Tibial artery (tissue), 4 donors: ENCODE data around the gene EHBP1.

Experiments
- DNase-seq, 2 donors: peaks; one replicate each; pipeline ENCODE4 v3.0.0-alpha.2; 2019
- H3K27ac ChIP-seq, 2 donors: fragments of 200-600 bp; sonication (generic) in 1 of 2; 1 replicate in 1 of 2; 2 replicates in 1 of 2; pipeline ENCODE4 v1.5.1; 2018 to 2019; ENCODE audit warnings: mild to moderate bottlenecking in 1 of 2
- H3K27me3 ChIP-seq, 2 donors: fragments of 200-600 bp; sonication (generic) in 1 of 2; one replicate each; pipeline versions ENCODE4 v1.5.1 to v1.6.0; 2016 to 2019
- H3K36me3 ChIP-seq, 3 donors: fragments of 200-600 bp; sonication (generic) in 2 of 3; one replicate each; pipeline ENCODE4 v1.5.1; 2016 to 2019; ENCODE audit warnings: mild to moderate bottlenecking in 2 of 3
- H3K4me1 ChIP-seq, 4 donors: fragments of 200-600 bp; sonication (generic) in 2 of 4; 1 replicate in 3 of 4; 2 replicates in 1 of 4; pipeline ENCODE4 v1.5.1; 2016 to 2019
- H3K4me3 ChIP-seq, 2 donors: fragments of 200-600 bp; sonication (generic) in 1 of 2; 1 replicate in 1 of 2; 2 replicates in 1 of 2; pipeline ENCODE4 v1.5.1; 2018 to 2019; ENCODE audit warnings: mild to moderate bottlenecking in 2 of 2
- H3K9me3 ChIP-seq, 3 donors: fragments of 200-600 bp; sonication (generic) in 1 of 3; one replicate each; pipeline ENCODE4 v1.5.1; 2016 to 2019
- CTCF ChIP-seq, 2 experiments: fragments of 200-600 bp in 1 of 2; fragments of 450-650 bp in 1 of 2; IDR thresholded peaks; one replicate each; pipeline ENCODE4 v1.5.1; 2017 to 2019; ENCODE audit warnings: antibody characterized with exemption in 2 of 2, mild to moderate bottlenecking in 1 of 2, moderate library complexity in 1 of 2
- intact Hi-C: fragments of 100-400 bp; cut with DNase I; formaldehyde crosslinking; loops from one replicate; pipeline ENCODE4 v1.15.0; 2023; ENCODE audit warnings: low total_unique reads

Gene EHBP1

GRCh38 chr2:62686012-62686685 lies 19.4 kb upstream of the EHBP1 start:
- intact Hi-C loops: no loop called here
- no peak for DNase-seq
- no peaks in the 10 kb centered on the region for H3K36me3 ChIP-seq
- H3K9me3 ChIP-seq: no peaks in the 10 kb centered on the region
- no peak overlapping the region for H3K4me3 ChIP-seq
- H3K27ac ChIP-seq: no peak overlapping the region
- TF ChIP-seq CTCF (IDR thresholded peaks at IDR 0.05): no peak
- H3K27me3 ChIP-seq: no peaks in the 10 kb centered on the region
- H3K4me1 ChIP-seq: no peaks in the 10 kb centered on the region

GRCh38 chr2:62687636-62688035 lies 17.9 kb upstream of the EHBP1 start:
- H3K9me3 ChIP-seq: no peaks in the 10 kb centered on the region
- H3K4me3 ChIP-seq: no peak overlapping the region
- TF ChIP-seq CTCF (IDR thresholded peaks at IDR 0.05): no peak
- no peaks in the 10 kb centered on the region for H3K4me1 ChIP-seq
- intact Hi-C loops: no loop called here
- no peak overlapping the region for H3K27ac ChIP-seq
- H3K27me3 ChIP-seq: no peaks in the 10 kb centered on the region
- H3K36me3 ChIP-seq: no peaks in the 10 kb centered on the region
- no peak for DNase-seq

- Histone ChIP-seq H3K27ac (no peak overlapping the region), H3K27me3 (no peaks in the 10 kb centered on the region), H3K4me1 (no peaks in the 10 kb centered on the region), H3K9me3 (no peaks in the 10 kb centered on the region), H3K36me3 (no peaks in the 10 kb centered on the region), H3K4me3 (no peak overlapping the region)
- no peak for TF ChIP-seq CTCF (IDR thresholded peaks at IDR 0.05)
- intact Hi-C loops: no loop called here
- no peak for DNase-seq
Observed at GRCh38 chr2:62688771-62689170, 16.7 kb upstream of the EHBP1 start.

- no peaks in the 10 kb centered on the region for H3K4me1 ChIP-seq
- no peaks in the 10 kb centered on the region for H3K27me3 ChIP-seq
- TF ChIP-seq CTCF (IDR thresholded peaks at IDR 0.05): no peak
- no peaks in the 10 kb centered on the region for H3K9me3 ChIP-seq
- H3K36me3 ChIP-seq: no peaks in the 10 kb centered on the region
- H3K27ac ChIP-seq: no peak overlapping the region
- no peak overlapping the region for H3K4me3 ChIP-seq
- intact Hi-C loops: no loop called here
- DNase-seq: no peak
Observed at GRCh38 chr2:62691186-62691585, 14.3 kb upstream of the EHBP1 start.

GRCh38 chr2:62692225-62692624 lies 13.3 kb upstream of the EHBP1 start:
- DNase-seq: no peak
- H3K9me3 ChIP-seq: no peaks in the 10 kb centered on the region
- H3K4me3 ChIP-seq: no peak overlapping the region
- no peaks in the 10 kb centered on the region for H3K27me3 ChIP-seq
- no peaks in the 10 kb centered on the region for H3K4me1 ChIP-seq
- no peak for TF ChIP-seq CTCF (IDR thresholded peaks at IDR 0.05)
- intact Hi-C loops: no loop called here
- H3K27ac ChIP-seq: no peak overlapping the region
- H3K36me3 ChIP-seq: no peaks in the 10 kb centered on the region

- no peak for DNase-seq
- no peaks in the 10 kb centered on the region for H3K27me3 ChIP-seq
- H3K36me3 ChIP-seq: no peaks in the 10 kb centered on the region
- no peak overlapping the region for H3K27ac ChIP-seq
- H3K4me1 ChIP-seq: no peaks in the 10 kb centered on the region
- H3K4me3 ChIP-seq: no peak overlapping the region
- intact Hi-C loops: no loop called here
- no peaks in the 10 kb centered on the region for H3K9me3 ChIP-seq
- TF ChIP-seq CTCF (IDR thresholded peaks at IDR 0.05): no peak
Observed at GRCh38 chr2:62698653-62699052, 6.9 kb upstream of the EHBP1 start.
